Lower leg skin (tissue), 4 donors: ENCODE data around the gene KCNS1. TPM values are rescaled to one million over a fixed set of nuclear protein-coding genes. Genes with fewer than 3 reads are reported as not detected.

ENCODE experiments used
- DNase-seq, 2 donors: peaks; one replicate each; pipeline ENCODE4 v3.0.0-alpha.2; 2019; ENCODE audit warnings: low spot score in 2 of 2
- H3K4me3 ChIP-seq: fragments of 200-600 bp; sonication (generic); 2 replicates; pipeline ENCODE4 v1.5.1; 2017; ENCODE audit warnings: mild to moderate bottlenecking, low read depth; ENCODE audit not compliant: poor library complexity, severe bottlenecking
- POLR2A ChIP-seq, 2 donors: fragments of 450-650 bp; IDR thresholded peaks; one replicate each; pipeline ENCODE4 v1.6.1; 2016 to 2017; ENCODE audit warnings: antibody characterized with exemption in 2 of 2, mild to moderate bottlenecking in 1 of 2, moderate library complexity in 1 of 2
- WGBS, 2 donors: methylation state at CpG; one replicate each; pipeline ENCODE4 v1.1.5; 2018; 5-methylcytosine and 5-hydroxymethylcytosine counted together
- intact Hi-C: fragments of 100-400 bp; cut with DNase I; formaldehyde crosslinking; loops from one replicate; pipeline ENCODE4 v1.15.0; 2023; ENCODE audit warnings: low total_unique reads
- total RNA-seq, 4 donors: library from RNA; depleted of rRNA; stranded (reverse); fragments of >200 nt; gene quantifications; one replicate each; pipeline ENCODE4 v1.1.0, GENCODE V29; 2016
- TF ChIP-seq, protein P1 (sequence below), 3 donors: fragments of 450-650 bp; IDR thresholded peaks; one replicate each; pipeline ENCODE4 v1.5.1; 2016; ENCODE audit warnings: antibody characterized with exemption in 3 of 3, mild to moderate bottlenecking in 3 of 3, moderate library complexity in 2 of 3

Gene KCNS1
- total RNA-seq, 4 donors from 2014 or later: 0.84 to 2.3 (median 1.3) TPM

DNA sequence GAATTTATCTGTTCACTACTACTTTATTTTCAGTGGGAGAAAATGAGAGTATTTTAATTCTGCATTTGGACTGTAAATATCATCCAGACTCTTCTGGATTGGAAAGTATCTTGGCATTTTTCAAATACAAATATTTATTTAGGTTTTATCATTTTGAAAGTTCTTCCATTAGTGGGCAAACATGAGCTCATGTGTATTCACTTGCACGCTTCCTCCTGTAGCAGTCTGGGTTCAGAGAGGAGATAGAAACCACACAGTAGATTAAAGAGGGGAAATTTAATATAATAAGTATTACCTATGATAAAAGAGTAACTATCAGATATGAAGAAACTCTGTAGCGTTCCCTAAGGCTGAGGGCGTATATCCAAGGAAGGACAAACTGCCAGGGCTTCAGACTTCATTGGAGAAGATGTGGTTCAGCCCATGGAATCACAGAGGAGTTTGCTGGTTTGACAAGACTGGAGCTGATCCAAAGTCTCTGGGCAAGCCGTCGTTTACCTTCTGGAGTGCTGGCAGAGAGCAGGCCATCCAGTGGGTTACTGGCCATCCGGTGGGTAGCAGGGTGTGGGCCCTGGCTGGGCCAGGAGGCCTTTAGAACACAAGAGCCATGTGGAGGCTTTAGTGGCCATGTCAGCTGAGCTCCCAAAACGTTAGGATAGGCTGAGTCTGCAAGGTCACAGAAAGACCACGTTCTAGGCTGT lies 44.3 kb downstream of the KCNS1 start:
- intact Hi-C loops: no loop called here
- TF ChIP-seq, protein P1, sequence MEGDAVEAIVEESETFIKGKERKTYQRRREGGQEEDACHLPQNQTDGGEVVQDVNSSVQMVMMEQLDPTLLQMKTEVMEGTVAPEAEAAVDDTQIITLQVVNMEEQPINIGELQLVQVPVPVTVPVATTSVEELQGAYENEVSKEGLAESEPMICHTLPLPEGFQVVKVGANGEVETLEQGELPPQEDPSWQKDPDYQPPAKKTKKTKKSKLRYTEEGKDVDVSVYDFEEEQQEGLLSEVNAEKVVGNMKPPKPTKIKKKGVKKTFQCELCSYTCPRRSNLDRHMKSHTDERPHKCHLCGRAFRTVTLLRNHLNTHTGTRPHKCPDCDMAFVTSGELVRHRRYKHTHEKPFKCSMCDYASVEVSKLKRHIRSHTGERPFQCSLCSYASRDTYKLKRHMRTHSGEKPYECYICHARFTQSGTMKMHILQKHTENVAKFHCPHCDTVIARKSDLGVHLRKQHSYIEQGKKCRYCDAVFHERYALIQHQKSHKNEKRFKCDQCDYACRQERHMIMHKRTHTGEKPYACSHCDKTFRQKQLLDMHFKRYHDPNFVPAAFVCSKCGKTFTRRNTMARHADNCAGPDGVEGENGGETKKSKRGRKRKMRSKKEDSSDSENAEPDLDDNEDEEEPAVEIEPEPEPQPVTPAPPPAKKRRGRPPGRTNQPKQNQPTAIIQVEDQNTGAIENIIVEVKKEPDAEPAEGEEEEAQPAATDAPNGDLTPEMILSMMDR (IDR thresholded peaks at IDR 0.05): no peak
- no peak for TF ChIP-seq POLR2A (IDR thresholded peaks at IDR 0.05)
- no peak overlapping the region for H3K4me3 ChIP-seq
- 62 to 63% methylated on average over 8 of the region's 8 CpGs for WGBS, 2 donors
- DNase-seq: no peak

GRCh38 chr20:45055056-45055455 lies 45.9 kb downstream of the KCNS1 start:
- H3K4me3 ChIP-seq: no peak overlapping the region
- TF ChIP-seq, protein P1 (IDR thresholded peaks at IDR 0.05): no peak
- TF ChIP-seq POLR2A (IDR thresholded peaks at IDR 0.05): no peak
- DNase-seq: no peak
- intact Hi-C loops: no loop called here
- WGBS, 2 donors: 89 to 94% methylated on average over 4 of the region's 4 CpGs

DNA sequence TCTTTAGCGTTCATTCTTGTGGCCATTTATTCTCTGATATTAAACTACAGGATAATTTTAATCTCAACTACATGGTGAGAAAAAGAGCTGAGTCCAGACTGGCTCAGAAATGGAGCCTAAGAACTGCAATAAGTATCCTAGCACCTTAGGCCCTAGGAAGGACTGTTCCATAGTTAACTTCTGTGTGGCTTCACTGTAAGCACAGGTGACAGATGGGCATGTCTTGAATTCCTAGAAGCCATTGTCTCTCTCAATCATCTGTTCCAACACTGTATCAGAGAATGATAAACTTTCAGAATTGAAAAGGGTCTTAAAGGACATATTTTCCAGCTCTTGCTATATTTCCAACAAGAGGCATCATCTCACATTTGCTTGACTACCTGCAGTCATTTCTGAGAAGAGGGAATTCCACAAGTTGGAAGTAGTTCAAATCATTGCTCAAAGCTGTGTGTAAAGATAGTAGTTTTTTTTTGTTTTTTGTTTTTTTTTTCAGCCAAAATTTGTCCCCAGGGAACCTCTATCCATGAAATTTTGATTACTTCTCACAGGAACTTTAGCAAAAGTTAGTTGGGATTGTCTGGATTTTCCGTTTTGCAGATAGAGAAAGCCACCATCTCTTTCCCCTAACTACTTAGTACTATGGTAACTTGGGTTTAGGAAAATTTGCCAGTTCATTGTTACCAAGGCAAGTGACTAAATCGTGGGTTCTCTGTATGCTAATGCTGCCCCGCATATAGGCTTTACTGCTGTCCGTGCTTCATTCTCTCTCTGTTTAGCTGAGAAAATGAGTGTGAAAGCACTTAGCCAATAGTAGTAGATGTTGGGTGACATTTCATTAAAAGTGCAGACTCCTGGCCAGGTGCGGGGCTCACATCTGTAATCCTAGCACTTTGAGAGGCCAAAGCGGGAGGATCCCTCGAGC lies 47.2 kb downstream of the KCNS1 start:
- DNase-seq: no peak
- no peak overlapping the region for H3K4me3 ChIP-seq
- intact Hi-C loops: no loop called here
- no peak for TF ChIP-seq POLR2A (IDR thresholded peaks at IDR 0.05)
- TF ChIP-seq, protein P1 (IDR thresholded peaks at IDR 0.05): no peak
- 84 to 86% methylated on average over 8 of the region's 8 CpGs for WGBS, 2 donors

DNA sequence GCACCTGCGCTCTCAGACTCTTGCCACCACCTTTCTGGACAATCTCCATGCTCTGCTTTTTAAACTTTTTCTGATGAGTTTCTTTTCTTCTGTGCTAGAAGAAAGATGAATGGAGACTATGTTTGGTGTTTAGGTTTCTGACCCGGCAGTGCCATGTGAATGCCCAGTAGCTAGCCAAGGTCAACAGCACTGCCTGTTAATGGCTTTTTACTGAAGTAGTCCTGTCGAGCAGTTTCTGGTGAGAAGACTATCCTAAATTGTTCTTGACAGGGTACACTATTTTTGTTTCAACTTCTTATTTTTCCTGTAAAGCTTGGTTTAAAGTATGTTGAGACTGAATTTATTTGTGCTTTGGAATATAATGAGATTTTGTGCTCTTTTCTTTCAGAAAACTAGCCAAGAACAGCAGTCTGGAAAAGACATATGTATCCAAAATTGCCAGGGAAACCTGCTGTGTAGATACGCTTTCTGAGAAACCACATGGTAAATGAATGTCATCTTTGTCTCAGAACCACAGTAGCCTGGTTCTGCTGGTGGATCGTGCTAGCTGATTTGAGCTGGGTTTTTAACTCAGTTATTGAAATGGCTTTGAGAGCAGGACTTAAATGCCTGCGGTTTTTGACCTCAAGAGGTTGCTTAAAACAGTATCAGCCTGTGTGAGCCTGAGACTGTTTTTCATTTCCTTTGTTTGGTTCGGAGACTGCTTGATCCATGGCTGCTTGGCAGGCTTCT lies 48.1 kb downstream of the KCNS1 start:
- H3K4me3 ChIP-seq: no peak overlapping the region
- TF ChIP-seq, protein P1 (IDR thresholded peaks at IDR 0.05): no peak
- TF ChIP-seq POLR2A (IDR thresholded peaks at IDR 0.05): no peak
- 70 to 71% methylated on average over 7 of the region's 7 CpGs for WGBS, 2 donors
- DNase-seq: no peak
- intact Hi-C loops: no loop called here

GRCh38 chr20:45051204-45052060 lies 49.5 kb downstream of the KCNS1 start:
- WGBS, 2 donors: 71 to 73% methylated on average over 3 of the region's 3 CpGs
- intact Hi-C loops: no loop called here
- TF ChIP-seq, protein P1 (IDR thresholded peaks at IDR 0.05): no peak
- TF ChIP-seq POLR2A (IDR thresholded peaks at IDR 0.05): no peak
- DNase-seq: no peak
- H3K4me3 ChIP-seq: no peak overlapping the region
